ENCODE measurements around the gene CYB5R3. TPM values are rescaled to one million over a fixed set of nuclear protein-coding genes. Genes with fewer than 3 reads are reported as not detected.
"Not testable (repeated sequence)": the region's sequence is repeated elsewhere in the genome, so short reads cannot be mapped to it uniquely, and the experiment has no call there.

The CYB5R3 gene
- polyA plus RNA-seq, 6 donors from 2014 or later: 72.0 to 142 (median 83.8) TPM

GRCh38 chr22:42670921-42671709 lies 21.9 kb upstream of the CYB5R3 start:
- peaks cover 0 to 3% (median 0%) of the 10 kb centered on the region in 7 donors for H3K9me3 Mint-ChIP-seq
- H3K27me3 Mint-ChIP-seq: no peaks in the 10 kb centered on the region
- peaks cover 21 to 39% (median 39%) of the 10 kb centered on the region in 3 donors for H3K4me1 Mint-ChIP-seq
- H3K4me3 Mint-ChIP-seq: peak overlapping the region in 7 of 8 donors; percentile 22 to 74 (median 66)
- H3K27ac Mint-ChIP-seq: peak overlapping the region; percentile 27 to 88 (median 69)
- peak; percentile 78 to 81 for ATAC-seq (ENCODE audit: low read depth in 2 of 2)
- peak; percentile 39 for DNase-seq
- H3K36me3 Mint-ChIP-seq: no peaks in the 10 kb centered on the region

- DNase-seq (no peak), ATAC-seq (ENCODE audit: low read depth in 2 of 2) (no peak)
- peaks cover 0 to 3% (median 0%) of the 10 kb centered on the region in 7 donors for H3K9me3 Mint-ChIP-seq
- H3K4me3 Mint-ChIP-seq: peak overlapping the region in 1 of 8 donors; percentile 36
- H3K27me3 Mint-ChIP-seq: peaks cover 0 to 4% (median 0%) of the 10 kb centered on the region in 3 donors
- no peak overlapping the region for H3K27ac Mint-ChIP-seq
- peaks cover 26 to 49% (median 46%) of the 10 kb centered on the region in 3 donors for H3K4me1 Mint-ChIP-seq
- H3K36me3 Mint-ChIP-seq: no peaks in the 10 kb centered on the region
Observed at GRCh38 chr22:42670046-42670445, 20.9 kb upstream of the CYB5R3 start.

DNA sequence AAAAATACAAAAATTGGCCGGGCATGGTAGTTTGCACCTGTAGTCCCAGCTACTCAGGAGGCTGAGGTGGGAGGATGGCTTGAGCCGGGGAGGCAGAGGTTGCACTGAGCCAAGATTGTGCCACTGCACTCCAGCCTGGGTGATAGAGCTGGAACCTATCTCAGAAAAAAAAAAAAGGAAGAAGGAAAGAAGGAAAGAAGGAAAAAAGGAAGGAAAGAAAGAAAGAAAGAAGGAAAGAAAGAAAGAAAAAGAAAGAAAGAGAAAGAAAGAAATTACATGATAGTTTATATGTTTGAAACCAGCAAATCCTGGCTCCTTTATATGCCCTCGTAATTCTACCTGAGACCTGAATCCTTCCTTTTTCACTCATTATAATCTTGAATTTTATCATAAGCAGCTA lies 17.2 kb upstream of the CYB5R3 start:
- not testable (repeated sequence) for H3K9me3 Mint-ChIP-seq; H3K4me3 Mint-ChIP-seq; H3K27me3 Mint-ChIP-seq; DNase-seq; ATAC-seq (ENCODE audit: low read depth in 2 of 2); H3K36me3 Mint-ChIP-seq
- peak overlapping the region in 1 of 6 donors; percentile 85 for H3K27ac Mint-ChIP-seq
- peaks cover 21 to 42% (median 34%) of the 10 kb centered on the region in 3 donors for H3K4me1 Mint-ChIP-seq

DNA sequence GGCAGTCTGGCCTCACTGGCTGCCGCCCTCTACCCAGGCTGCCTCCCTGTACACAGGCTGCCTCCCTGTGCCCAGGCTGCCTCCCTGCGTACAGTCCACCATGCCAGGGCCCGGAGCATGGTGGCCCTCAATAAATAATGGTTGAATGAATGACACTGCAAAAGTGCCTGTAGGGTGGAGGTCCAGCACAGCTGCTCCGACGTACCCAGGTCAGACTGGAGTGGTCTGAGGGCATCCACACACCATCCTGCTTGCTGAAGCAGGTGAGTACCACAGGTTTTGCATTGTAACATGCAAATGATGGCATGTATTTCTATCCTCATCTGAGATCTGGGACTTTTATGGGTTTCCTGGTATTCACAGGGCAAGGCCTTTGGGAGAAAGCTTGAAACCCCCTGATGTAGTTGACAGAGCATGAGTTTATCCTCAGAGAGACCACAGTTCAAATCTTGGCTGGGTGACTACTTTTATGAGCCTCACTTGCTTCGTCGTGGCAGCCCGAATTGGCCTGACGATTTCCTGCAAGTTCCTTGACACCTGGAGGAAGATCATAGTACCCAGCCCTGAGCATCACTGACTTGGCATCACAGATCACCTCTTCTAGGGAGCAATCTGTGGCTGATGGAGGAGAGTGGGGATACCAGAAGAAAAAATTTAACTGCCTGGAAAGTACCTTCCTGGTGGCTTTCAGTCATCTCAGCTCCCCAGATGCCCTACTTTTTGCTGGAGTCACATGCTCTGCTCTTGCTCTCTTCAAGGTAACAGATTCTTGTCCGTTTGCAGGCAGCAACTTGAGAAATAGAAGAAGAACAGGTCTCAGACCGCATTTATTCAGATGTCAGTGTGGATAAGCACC lies 16.0 kb upstream of the CYB5R3 start:
- Mint-ChIP-seq H3K4me1 (peaks cover 13 to 30% (median 22%) of the 10 kb centered on the region in 3 donors), H3K27me3 (peaks cover 0 to 7% (median 0%) of the 10 kb centered on the region in 3 donors), H3K9me3 (no peaks in the 10 kb centered on the region), H3K4me3 (peak overlapping the region in 5 of 8 donors; percentile 22 to 76 (median 32)), H3K36me3 (no peaks in the 10 kb centered on the region), H3K27ac (peak overlapping the region in 2 of 6 donors; percentile 61 to 68)
- DNase-seq: no peak
- peak; percentile 15 to 55 for ATAC-seq (ENCODE audit: low read depth in 2 of 2)

- DNase-seq (peak; percentile 82), ATAC-seq (ENCODE audit: low read depth in 2 of 2) (peak; percentile 63 to 73)
- H3K27ac Mint-ChIP-seq: peak overlapping the region in 2 of 6 donors; percentile 42 to 49
- H3K9me3 Mint-ChIP-seq: no peaks in the 10 kb centered on the region
- peaks cover 18 to 38% (median 24%) of the 10 kb centered on the region in 3 donors for H3K4me1 Mint-ChIP-seq
- no peaks in the 10 kb centered on the region for H3K36me3 Mint-ChIP-seq
- H3K4me3 Mint-ChIP-seq: peak overlapping the region; percentile 53 to 90 (median 74)
- H3K27me3 Mint-ChIP-seq: peaks cover 0 to 12% (median 0%) of the 10 kb centered on the region in 3 donors
Observed at GRCh38 chr22:42661985-42662831, 13.0 kb upstream of the CYB5R3 start.

DNA sequence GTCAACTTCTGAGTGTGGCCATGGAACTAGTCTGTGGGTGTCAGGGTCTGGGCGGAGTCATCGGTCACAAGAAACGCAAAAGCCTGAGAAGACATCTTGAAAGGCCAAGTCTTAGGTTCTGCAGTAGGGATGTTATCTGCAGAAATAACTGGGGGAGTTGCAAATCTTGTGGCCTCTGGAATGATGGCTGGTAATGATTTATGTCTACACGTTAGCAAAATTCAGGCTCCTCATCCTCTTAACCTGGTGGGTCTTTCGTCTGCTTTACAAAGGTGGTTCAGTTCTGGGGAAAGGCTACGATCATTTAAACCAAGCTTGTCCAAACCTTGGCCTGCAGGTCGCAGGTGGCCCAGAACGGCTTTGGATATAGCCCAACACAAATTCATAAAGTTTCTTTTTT lies 7.4 kb upstream of the CYB5R3 start:
- Mint-ChIP-seq H3K27me3 (peaks cover 0 to 5% (median 0%) of the 10 kb centered on the region in 3 donors), H3K4me1 (peaks cover 29 to 42% (median 39%) of the 10 kb centered on the region in 3 donors)

GRCh38 chr22:42655693-42656092 lies 6.5 kb upstream of the CYB5R3 start:
- DNase-seq (peak; percentile 84), ATAC-seq (ENCODE audit: low read depth in 2 of 2) (peak; percentile 97 to 98)
- Mint-ChIP-seq H3K27me3 (peaks cover 0 to 5% (median 0%) of the 10 kb centered on the region in 3 donors), H3K36me3 (no peaks in the 10 kb centered on the region), H3K9me3 (no peaks in the 10 kb centered on the region), H3K4me1 (peaks cover 29 to 42% (median 39%) of the 10 kb centered on the region in 3 donors), H3K4me3 (peak overlapping the region; percentile 56 to 94 (median 79)), H3K27ac (peak overlapping the region; percentile 93 to 99 (median 98))

More for the DNA sequence above, 7.4 kb upstream of the CYB5R3 start:
- ATAC-seq (ENCODE audit: low read depth in 2 of 2): no peak
- H3K36me3 Mint-ChIP-seq: no peaks in the 10 kb centered on the region
- peak overlapping the region in 3 of 8 donors; percentile 62 to 94 (median 91) for H3K4me3 Mint-ChIP-seq
- DNase-seq: no peak
- H3K27ac Mint-ChIP-seq: peak overlapping the region in 5 of 6 donors; percentile 93 to 99 (median 98)
- H3K9me3 Mint-ChIP-seq: no peaks in the 10 kb centered on the region

DNA sequence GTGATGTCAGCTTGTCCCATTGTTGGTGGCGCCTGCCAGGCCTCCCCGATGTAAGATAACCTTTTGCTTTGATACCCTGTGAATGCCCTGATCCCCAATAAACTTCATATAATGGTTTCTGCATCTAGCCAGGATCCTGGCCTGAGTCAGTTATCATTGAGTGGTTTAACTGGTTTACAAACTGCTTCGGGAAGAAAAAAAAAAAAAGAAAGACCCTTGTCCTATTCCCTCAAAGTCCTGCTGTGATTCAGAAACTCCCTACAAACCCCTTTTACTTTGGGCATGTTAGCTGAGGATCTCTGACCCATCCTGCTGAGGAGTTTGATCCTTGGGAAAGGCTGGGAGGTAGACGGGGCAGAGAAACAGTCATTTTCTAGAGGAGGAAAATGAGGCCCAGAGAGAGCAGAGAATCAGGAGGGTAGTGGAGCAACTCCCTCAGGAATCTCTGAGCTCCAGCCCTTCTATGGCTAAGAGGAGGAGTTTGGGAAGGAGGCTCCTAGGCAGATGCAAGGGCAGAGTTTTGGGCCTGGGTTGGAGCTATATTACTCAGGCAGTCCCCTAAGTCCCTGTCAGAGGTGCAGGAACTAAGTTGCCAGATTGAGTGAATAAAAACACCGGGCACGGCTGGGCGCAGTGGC lies 5.4 kb upstream of the CYB5R3 start:
- peaks cover 0 to 5% (median 0%) of the 10 kb centered on the region in 3 donors for H3K27me3 Mint-ChIP-seq
- no peaks in the 10 kb centered on the region for H3K36me3 Mint-ChIP-seq
- H3K4me3 Mint-ChIP-seq: peak overlapping the region in 5 of 8 donors; percentile 30 to 74 (median 47)
- H3K27ac Mint-ChIP-seq: peak overlapping the region in 4 of 6 donors; percentile 37 to 95 (median 76)
- DNase-seq (no peak), ATAC-seq (ENCODE audit: low read depth in 2 of 2) (no peak)
- H3K4me1 Mint-ChIP-seq: peaks cover 29 to 45% (median 39%) of the 10 kb centered on the region in 3 donors
- no peaks in the 10 kb centered on the region for H3K9me3 Mint-ChIP-seq

- ATAC-seq (ENCODE audit: low read depth in 2 of 2) (no peak), DNase-seq (no peak)
- peaks cover 0 to 5% (median 0%) of the 10 kb centered on the region in 3 donors for H3K27me3 Mint-ChIP-seq
- no peaks in the 10 kb centered on the region for H3K36me3 Mint-ChIP-seq
- H3K4me1 Mint-ChIP-seq: peaks cover 29 to 45% (median 39%) of the 10 kb centered on the region in 3 donors
- peak overlapping the region in 3 of 6 donors; percentile 71 to 93 (median 78) for H3K27ac Mint-ChIP-seq
- H3K9me3 Mint-ChIP-seq: no peaks in the 10 kb centered on the region
- H3K4me3 Mint-ChIP-seq: peak overlapping the region in 2 of 8 donors; percentile 3 to 74
Observed at GRCh38 chr22:42653999-42654398, 4.8 kb upstream of the CYB5R3 start.

DNA sequence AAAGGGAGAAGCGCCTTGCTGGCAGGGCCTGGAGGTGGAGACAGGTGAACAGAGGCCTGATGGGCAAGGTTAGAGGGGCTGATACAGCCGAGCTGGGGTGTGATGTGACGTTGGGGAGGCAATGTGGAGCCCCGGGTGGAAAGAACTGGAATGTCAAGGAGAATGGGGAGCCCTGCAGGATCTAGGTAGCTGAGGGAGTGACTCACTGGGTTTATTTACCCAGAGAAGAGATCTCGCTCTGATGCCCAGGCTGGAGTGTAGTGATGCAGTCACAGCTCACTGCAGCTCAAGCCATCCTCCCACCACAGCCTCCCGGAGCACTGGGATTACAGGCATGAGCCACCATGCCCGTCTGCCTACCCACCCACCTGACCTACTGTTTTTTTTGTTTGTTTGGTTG lies 1.9 kb upstream of the CYB5R3 start:
- peaks cover 0 to 2% (median 0%) of the 10 kb centered on the region in 7 donors for H3K9me3 Mint-ChIP-seq
- H3K27ac Mint-ChIP-seq: peak overlapping the region in 2 of 6 donors; percentile 79 to 88
- H3K4me3 Mint-ChIP-seq: peak overlapping the region in 5 of 8 donors; percentile 12 to 93 (median 63)
- no peaks in the 10 kb centered on the region for H3K27me3 Mint-ChIP-seq
- DNase-seq (no peak), ATAC-seq (ENCODE audit: low read depth in 2 of 2) (no peak)
- no peaks in the 10 kb centered on the region for H3K36me3 Mint-ChIP-seq
- peaks cover 28 to 54% (median 50%) of the 10 kb centered on the region in 3 donors for H3K4me1 Mint-ChIP-seq

DNA sequence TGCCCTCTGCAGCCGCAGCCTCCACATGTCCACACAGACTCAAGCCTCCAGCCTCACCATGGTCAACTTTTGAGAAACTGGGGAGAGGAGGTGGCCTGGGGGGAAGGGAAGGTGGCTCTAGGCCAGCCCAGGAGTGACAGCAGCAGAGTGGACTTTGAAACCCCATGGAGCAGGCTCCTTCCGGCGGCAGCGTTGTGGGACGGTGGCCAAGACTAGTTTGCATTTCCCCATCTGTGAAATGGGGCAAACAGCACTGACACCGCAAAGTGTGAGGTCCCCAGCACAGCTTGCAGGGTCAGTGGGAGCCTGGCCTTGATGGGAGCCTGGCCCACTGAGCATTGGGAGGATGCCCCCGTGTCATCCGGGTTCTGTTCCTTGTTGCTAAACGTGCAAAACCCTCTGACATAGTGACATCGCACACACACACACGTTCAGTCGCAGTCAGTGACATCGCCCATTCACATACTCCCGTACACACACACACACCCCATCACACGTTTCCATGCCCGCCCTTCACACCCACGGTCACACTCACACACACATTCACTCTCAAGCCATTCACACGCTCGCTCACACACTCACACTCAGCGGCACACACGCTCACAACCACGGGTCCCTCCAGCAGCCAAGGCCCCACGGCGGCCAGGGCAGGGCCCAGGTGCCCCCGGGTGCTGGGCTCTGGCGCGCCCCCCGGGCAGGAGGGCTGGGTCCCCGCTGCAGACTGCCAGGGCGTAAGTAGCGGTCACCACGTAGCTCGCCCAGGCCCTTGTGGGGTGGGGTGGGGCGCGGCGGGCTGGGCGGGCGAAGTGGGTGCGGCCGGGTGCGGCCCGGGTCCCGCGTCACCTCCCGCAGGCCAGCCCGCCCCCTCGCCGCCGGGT lies 585 bp downstream of the CYB5R3 start:
- no peaks in the 10 kb centered on the region for H3K36me3 Mint-ChIP-seq
- peak; percentile 57 to 58 for ATAC-seq (ENCODE audit: low read depth in 2 of 2)
- peak overlapping the region; percentile 85 to 100 (median 98) for H3K27ac Mint-ChIP-seq
- no peak for DNase-seq
- H3K27me3 Mint-ChIP-seq: no peaks in the 10 kb centered on the region
- peaks cover 0 to 2% (median 0%) of the 10 kb centered on the region in 7 donors for H3K9me3 Mint-ChIP-seq
- peak overlapping the region; percentile 78 to 99 (median 97) for H3K4me3 Mint-ChIP-seq
- H3K4me1 Mint-ChIP-seq: peaks cover 30 to 54% (median 53%) of the 10 kb centered on the region in 3 donors
